GM04503 (cell line): Measurements from ENCODE around the gene TMCO6.

ENCODE experiments used
- DNase-seq: peaks from one replicate; pipeline ENCODE4 v3.0.0-alpha.2; 2012; ENCODE audit warnings: low read depth

Gene TMCO6

DNA sequence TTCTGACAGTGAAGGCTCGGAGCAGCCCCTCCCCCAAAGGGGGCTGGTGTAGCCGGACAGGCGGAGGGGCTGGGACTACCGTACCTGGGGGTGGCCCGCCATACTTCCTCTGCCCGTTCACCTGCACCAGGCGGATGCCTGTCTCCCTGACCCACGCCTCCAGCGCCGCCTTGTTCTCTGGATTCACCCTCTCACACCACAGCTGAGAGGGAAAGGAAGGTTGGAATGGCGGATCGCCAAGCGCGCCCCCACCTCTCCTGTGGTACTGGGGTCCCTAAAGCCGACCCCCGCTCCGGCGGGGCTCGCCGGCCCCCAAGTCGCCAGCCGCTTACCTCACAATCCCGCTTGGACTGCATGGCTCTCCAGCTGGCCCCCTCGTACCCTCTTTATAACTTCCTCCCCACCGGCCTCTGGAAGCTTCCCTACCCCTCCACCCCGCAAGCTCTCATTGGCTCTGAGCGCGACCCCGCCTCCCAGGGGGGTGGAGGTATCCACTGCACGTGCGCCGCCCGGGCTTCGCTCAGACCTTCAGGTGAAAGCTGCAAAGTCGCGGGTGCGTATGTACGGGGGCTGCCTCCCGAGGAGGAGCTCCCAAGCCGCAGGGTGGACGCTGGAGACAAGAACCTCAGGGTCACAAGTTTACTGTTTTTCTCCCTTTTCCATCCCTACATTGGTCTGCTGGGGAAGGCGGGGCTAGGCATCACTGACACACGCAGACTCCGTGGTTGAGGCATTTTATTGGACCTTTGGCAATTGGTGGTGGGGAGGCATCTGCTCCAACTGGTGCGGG, 34.1 kb downstream of the TMCO6 start, which contains the start of gene DND1:
DND1 (minus strand) TSS at position 390 of the 790 bp plus-strand sequence; CDS start at position 356, 34 bp downstream.
- DNase-seq = no peak

DNA sequence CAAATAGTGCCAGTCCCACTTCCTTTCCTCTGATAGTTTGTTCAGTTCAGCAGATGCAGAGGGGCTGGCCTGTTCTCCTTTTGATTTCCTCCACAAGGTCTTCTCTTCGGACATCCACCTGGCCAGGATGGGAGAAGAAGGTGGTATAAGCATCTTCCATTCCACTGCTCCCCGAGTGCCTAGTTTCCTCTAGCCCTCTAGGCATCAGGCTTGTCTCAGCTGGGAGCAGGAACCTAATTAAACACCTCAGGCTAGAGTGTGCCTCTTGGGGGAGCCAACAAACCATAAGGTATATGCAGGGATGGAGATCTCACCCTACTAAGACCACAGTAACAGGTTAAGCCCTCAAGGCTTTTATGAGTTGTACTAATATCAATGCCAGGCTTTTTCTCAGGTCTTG, 35.0 kb downstream of the TMCO6 start:
- DNase-seq = no peak

DNA sequence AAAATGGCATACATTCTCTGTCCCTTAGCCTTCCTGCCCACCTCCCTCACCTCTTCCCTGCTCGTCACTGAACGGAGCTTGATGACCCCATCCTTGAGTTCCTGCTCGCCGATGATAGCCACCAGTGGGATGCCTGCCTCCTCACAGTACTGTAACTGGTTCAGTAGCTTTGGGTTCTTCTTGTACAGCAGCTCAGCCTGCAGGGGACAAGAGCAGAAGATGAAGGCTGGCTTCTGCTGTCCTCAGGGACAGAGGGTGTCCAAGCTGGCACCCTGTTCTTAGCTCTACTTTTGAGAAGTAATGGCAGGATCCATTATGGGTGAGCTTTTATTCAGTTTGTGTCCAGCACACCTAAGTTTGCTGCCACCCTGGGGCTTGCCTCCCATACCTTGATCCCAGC, 35.4 kb downstream of the TMCO6 start:
- no peak for DNase-seq

GRCh38 chr5:140677947-140678346, 38.7 kb downstream of the TMCO6 start:
- no peak for DNase-seq

- DNase-seq = no peak
Measured at GRCh38 chr5:140678993-140679392, 39.7 kb downstream of the TMCO6 start.

DNA sequence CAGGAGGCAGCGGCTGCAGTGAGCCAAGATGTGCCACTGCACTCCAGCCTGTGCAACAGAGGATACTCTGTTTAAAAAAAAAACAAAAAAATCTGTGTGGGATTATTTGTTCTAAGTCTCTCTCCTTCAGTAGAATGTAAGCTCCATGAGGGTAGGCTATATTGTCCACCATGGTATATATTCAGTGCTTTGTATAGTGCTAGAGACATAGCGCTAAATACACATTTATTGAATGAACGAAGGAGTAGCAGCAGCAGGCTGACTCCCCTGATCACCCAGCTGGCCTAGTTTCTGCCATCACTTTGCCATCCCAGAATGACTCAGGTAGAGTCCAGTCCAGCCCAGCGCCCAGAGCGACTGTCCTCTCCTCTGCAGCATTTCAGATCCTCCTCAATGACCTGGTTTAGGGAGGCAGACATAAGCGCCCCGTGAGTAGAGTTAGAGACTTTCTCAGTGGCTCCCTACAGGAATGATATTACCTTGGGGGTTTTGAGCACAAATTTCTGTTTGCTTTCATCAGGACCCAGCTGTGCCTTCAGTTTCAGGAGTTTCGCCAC, 51.2 kb downstream of the TMCO6 start:
- no peak for DNase-seq

DNA sequence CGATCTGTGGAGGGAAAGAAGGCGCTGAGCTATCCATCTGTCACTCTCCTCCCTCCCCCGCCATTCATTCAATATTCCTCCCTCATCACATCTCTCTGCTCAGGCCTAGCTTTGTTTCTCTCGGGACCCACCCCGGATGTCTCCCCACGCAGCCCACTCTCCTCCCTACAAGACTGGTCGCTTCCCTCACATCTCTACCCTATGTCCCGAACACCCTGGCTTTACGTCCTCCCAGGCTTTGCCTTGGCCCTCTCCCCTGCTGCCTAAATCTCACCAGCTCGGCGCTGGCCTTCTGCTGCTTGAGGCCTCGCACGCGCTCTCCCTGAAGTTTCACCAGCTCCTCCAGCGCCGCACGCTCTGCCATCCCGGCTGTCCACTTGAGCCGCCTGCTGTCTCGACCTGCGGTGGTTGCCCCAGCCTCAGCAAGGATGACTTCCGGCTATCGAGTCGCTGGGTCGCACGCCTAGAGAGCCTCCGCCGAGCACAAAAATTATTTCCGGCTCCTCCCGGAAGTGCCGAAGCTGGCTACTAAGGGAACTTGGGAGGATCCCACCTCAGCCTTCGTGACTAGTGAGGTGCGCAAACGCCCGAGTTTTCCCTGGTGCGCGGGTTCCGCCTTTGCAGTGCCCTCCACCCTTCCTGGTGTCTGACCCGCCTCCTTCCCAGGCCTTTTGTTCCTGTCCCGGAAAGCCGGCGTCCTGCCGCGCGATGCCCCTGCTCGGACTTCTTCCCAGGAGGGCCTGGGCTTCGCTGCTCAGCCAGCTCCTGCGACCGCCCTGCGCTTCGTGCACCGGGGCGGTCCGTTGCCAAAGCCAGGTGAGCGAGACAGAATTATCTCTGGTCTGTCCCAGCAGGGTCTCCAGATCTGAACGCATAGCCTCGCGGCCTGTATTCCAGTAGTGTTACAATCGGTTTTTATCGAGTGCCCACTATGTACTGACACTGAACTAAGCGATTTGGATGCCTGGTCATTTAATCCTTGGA, 52.0 kb downstream of the TMCO6 start, which contains the start of the genes HARS1 and HARS2:
HARS1 (minus strand) TSS at position 430 of the 984 bp plus-strand sequence; CDS start at position 364, 66 bp downstream.
HARS2 (plus strand) TSS at position 515 of the 984 bp plus-strand sequence; CDS start at position 709, 194 bp downstream.
- DNase-seq = peak; percentile 87

- DNase-seq = no peak
Measured at GRCh38 chr5:140694276-140694675, 55.0 kb downstream of the TMCO6 start.
